ENCODE results near the gene KAT6B.

KAT6B gene

GRCh38 chr10:75080554-75080953 is 254.2 kb downstream of the KAT6B start:
- ChIA-PET CTCF (interaction anchor here (0.9 kb wide), 1 partner anchor 18 kb away, joined by 4 read pairs; no protein-coding TSS in a partner anchor), POLR2A (no interaction called here)
- no peaks in the 10 kb centered on the region for H3K4me1 ChIP-seq (ENCODE audit: control insufficient read depth, insufficient read depth, low read length)
- no peaks in the 10 kb centered on the region for H3K36me3 ChIP-seq (ENCODE audit: control insufficient read depth in 2 of 2, insufficient read depth in 1 of 2, low read length in 2 of 2)
- H3K4me3 ChIP-seq (ENCODE audit: low read depth, low read length) = no peak overlapping the region
- no peaks in the 10 kb centered on the region for H3K9me3 ChIP-seq (ENCODE audit: control insufficient read depth, insufficient read depth, low read depth, low read length)
- no peak overlapping the region for H3K27ac ChIP-seq (ENCODE audit: extremely low read depth, low read depth, low read length)
- TF ChIP-seq ZNF514 (tag by site-specific recombination; IDR thresholded peaks at IDR 0.05) = no peak
- TF ChIP-seq ZNF530 (tag by site-specific recombination; IDR thresholded peaks at IDR 0.05; ENCODE audit: low read depth) = no peak
- no peak for TF ChIP-seq ZNF426 (tag by site-specific recombination; IDR thresholded peaks at IDR 0.05)
- peak; percentile 93 for TF ChIP-seq SCRT2 (tag by site-specific recombination; IDR thresholded peaks at IDR 0.05)
- TF ChIP-seq SCRT1 (tag by site-specific recombination; IDR thresholded peaks at IDR 0.05; ENCODE audit: borderline replicate concordance) = peak; percentile 94

DNA sequence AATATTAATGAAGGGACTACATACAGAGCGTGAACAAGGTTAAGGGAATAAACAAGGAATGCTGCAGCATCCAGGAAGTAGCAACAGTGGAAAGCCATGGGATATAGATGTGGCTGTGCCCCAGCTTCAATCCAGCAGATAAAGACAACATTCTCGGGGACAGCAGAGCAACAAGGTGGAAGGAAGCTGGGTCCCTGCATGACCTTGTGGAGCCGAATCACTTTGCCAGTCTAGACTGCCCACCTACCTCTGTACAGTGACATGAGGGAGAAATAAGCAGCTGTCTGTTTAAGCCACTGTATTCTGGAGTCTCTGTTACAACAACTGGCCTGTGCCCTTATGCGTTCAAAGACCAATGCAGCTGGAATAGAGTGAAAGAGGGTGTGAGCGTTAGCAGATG is 255.0 kb downstream of the KAT6B start:
- Histone ChIP-seq H3K27ac (ENCODE audit: extremely low read depth, low read depth, low read length) (no peak overlapping the region), H3K36me3 (ENCODE audit: control insufficient read depth in 2 of 2, insufficient read depth in 1 of 2, low read length in 2 of 2) (no peaks in the 10 kb centered on the region), H3K4me3 (ENCODE audit: low read depth, low read length) (no peak overlapping the region), H3K4me1 (ENCODE audit: control insufficient read depth, insufficient read depth, low read length) (no peaks in the 10 kb centered on the region), H3K9me3 (ENCODE audit: control insufficient read depth, insufficient read depth, low read depth, low read length) (no peaks in the 10 kb centered on the region)
- TF ChIP-seq ZNF596 (tag by site-specific recombination; IDR thresholded peaks at IDR 0.05) (no peak), ZBTB21 (tag by site-specific recombination; IDR thresholded peaks at IDR 0.05) (no peak), ZFP69B (tag by site-specific recombination; IDR thresholded peaks at IDR 0.05) (no peak), ZNF426 (tag by site-specific recombination; IDR thresholded peaks at IDR 0.05) (no peak)
- CTCF ChIA-PET = interaction anchor here (0.6 kb wide), 1 partner anchor 19 kb away, joined by 3 read pairs; no protein-coding TSS in a partner anchor
- POLR2A ChIA-PET = no interaction called here

Measured in HEK293 (cell line).